Measurements from ENCODE around the gene PBX1.
A peak's percentile ranks its signal among the peaks of the same experiment; 100 is the strongest.

PBX1 gene

GRCh38 chr1:164785841-164786534 lies 227.0 kb downstream of the PBX1 start:
- no peak for DNase-seq

- peak; percentile 51 for DNase-seq
Measured at GRCh38 chr1:164786980-164787833, 228.2 kb downstream of the PBX1 start.

- no peak for DNase-seq
Measured at GRCh38 chr1:164787834-164788231, 228.8 kb downstream of the PBX1 start.

- no peak for DNase-seq
Measured at GRCh38 chr1:164790081-164790480, 231.1 kb downstream of the PBX1 start.

GRCh38 chr1:164792410-164793004 lies 233.5 kb downstream of the PBX1 start:
- no peak for DNase-seq

- no peak for DNase-seq
Measured at GRCh38 chr1:164794356-164794755, 235.4 kb downstream of the PBX1 start.

- DNase-seq = no peak
Measured at GRCh38 chr1:164796916-164797315, 237.9 kb downstream of the PBX1 start.

- DNase-seq = no peak
Measured at GRCh38 chr1:164801246-164801731, 242.3 kb downstream of the PBX1 start.

GRCh38 chr1:164801791-164802502 lies 243.0 kb downstream of the PBX1 start:
- DNase-seq = no peak

- no peak for DNase-seq
Measured at GRCh38 chr1:164802529-164803282, 243.7 kb downstream of the PBX1 start.

- no peak for DNase-seq
Measured at GRCh38 chr1:164803366-164803765, 244.4 kb downstream of the PBX1 start.

- no peak for DNase-seq
Measured at GRCh38 chr1:164804366-164804765, 245.4 kb downstream of the PBX1 start.

GRCh38 chr1:164805399-164805798 lies 246.4 kb downstream of the PBX1 start:
- no peak for DNase-seq

- no peak for DNase-seq
Measured at GRCh38 chr1:164806531-164806930, 247.5 kb downstream of the PBX1 start.

- DNase-seq = no peak
Measured at GRCh38 chr1:164813776-164814175, 254.8 kb downstream of the PBX1 start.

- no peak for DNase-seq
Measured at GRCh38 chr1:164821648-164822047, 262.7 kb downstream of the PBX1 start.

- no peak for DNase-seq
Measured at GRCh38 chr1:164823486-164824279, 264.7 kb downstream of the PBX1 start.

- DNase-seq = no peak
Measured at GRCh38 chr1:164824542-164824941, 265.6 kb downstream of the PBX1 start.

- no peak for DNase-seq
Measured at GRCh38 chr1:164830628-164831027, 271.6 kb downstream of the PBX1 start.

- no peak for DNase-seq
Measured at GRCh38 chr1:164834641-164835040, 275.7 kb downstream of the PBX1 start.

- no peak for DNase-seq
Measured at GRCh38 chr1:164836614-164837018, 277.6 kb downstream of the PBX1 start.
